Suprapubic skin (tissue), 3 donors: ENCODE measurements around the gene USB1.

Experiments
- EP300 ChIP-seq: sonication (generic); formaldehyde crosslinking; IDR thresholded peaks from one replicate; pipeline ENCODE4 v1.6.1; 2017; ENCODE audit warnings: antibody characterized with exemption
- TF ChIP-seq, protein P1 (sequence below), 2 donors: fragments of 200-600 bp in 1 of 2; fragments of 450-650 bp in 1 of 2; sonication (generic) in 1 of 2; IDR thresholded peaks; one replicate each; pipeline ENCODE4 v1.5.1; 2016 to 2019; ENCODE audit warnings: antibody characterized with exemption in 2 of 2, mild to moderate bottlenecking in 1 of 2, moderate library complexity in 1 of 2

DNA sequence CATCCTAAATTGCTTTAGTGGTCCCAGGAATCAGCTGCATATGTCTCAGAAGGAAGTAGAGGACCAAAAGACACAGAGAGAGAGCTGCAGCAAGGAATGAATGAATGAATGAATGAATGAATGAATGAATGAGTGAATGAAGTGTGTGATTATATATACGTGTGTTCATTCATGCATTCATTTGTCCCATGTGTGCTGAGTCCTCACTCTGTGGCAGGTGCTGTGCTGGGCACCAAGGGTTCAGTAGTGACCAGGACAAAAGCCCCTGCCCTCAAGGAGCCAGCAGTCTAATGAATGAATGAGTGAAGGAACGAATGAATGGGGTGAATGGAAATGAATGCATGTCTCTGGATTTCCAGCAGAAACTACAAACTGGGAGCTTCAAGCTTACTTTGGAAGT lies 39.7 kb upstream of the USB1 start:
- TF ChIP-seq, protein P1, sequence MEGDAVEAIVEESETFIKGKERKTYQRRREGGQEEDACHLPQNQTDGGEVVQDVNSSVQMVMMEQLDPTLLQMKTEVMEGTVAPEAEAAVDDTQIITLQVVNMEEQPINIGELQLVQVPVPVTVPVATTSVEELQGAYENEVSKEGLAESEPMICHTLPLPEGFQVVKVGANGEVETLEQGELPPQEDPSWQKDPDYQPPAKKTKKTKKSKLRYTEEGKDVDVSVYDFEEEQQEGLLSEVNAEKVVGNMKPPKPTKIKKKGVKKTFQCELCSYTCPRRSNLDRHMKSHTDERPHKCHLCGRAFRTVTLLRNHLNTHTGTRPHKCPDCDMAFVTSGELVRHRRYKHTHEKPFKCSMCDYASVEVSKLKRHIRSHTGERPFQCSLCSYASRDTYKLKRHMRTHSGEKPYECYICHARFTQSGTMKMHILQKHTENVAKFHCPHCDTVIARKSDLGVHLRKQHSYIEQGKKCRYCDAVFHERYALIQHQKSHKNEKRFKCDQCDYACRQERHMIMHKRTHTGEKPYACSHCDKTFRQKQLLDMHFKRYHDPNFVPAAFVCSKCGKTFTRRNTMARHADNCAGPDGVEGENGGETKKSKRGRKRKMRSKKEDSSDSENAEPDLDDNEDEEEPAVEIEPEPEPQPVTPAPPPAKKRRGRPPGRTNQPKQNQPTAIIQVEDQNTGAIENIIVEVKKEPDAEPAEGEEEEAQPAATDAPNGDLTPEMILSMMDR (IDR thresholded peaks at IDR 0.05): no peak
- no peak for TF ChIP-seq EP300
